Stomach smooth muscle (tissue), 2 donors: ENCODE data around the gene INF2.
"Not testable (repeated sequence)": the region's sequence is repeated elsewhere in the genome, so short reads cannot be mapped to it uniquely, and the experiment has no call there.

Experiments used
- H3K27ac ChIP-seq: one replicate; pipeline ENCODE4 v1.7.0; 2013; ENCODE audit warnings: mild to moderate bottlenecking, low read length, inconsistent platforms
- H3K27me3 ChIP-seq, 2 donors: one replicate each; pipeline ENCODE4 v1.7.0; 2013; ENCODE audit warnings: low read length in 2 of 2; ENCODE audit not compliant: insufficient read depth in 2 of 2, control insufficient read depth in 1 of 2
- H3K36me3 ChIP-seq, 2 donors: one replicate each; pipeline ENCODE4 v1.7.0; 2013; ENCODE audit warnings: low read length in 2 of 2; ENCODE audit not compliant: control insufficient read depth in 2 of 2, insufficient read depth in 2 of 2
- H3K4me1 ChIP-seq: one replicate; pipeline ENCODE4 v1.7.0; 2013; ENCODE audit warnings: low read length; ENCODE audit not compliant: control insufficient read depth, insufficient read depth
- H3K4me3 ChIP-seq, 2 donors: one replicate each; pipeline ENCODE4 v1.7.0; 2013; ENCODE audit warnings: low read length in 2 of 2
- H3K9ac ChIP-seq, 2 donors: one replicate each; pipeline ENCODE4 v1.7.0; 2013; ENCODE audit warnings: low read length in 2 of 2, mild to moderate bottlenecking in 1 of 2
- H3K9me3 ChIP-seq, 2 donors: one replicate each; pipeline ENCODE4 v1.7.0; 2013; ENCODE audit warnings: low read length in 2 of 2; ENCODE audit not compliant: control insufficient read depth in 2 of 2
- donor health status: healthy.
- donor health status: Pancreatic carcinoma.

The INF2 gene

DNA sequence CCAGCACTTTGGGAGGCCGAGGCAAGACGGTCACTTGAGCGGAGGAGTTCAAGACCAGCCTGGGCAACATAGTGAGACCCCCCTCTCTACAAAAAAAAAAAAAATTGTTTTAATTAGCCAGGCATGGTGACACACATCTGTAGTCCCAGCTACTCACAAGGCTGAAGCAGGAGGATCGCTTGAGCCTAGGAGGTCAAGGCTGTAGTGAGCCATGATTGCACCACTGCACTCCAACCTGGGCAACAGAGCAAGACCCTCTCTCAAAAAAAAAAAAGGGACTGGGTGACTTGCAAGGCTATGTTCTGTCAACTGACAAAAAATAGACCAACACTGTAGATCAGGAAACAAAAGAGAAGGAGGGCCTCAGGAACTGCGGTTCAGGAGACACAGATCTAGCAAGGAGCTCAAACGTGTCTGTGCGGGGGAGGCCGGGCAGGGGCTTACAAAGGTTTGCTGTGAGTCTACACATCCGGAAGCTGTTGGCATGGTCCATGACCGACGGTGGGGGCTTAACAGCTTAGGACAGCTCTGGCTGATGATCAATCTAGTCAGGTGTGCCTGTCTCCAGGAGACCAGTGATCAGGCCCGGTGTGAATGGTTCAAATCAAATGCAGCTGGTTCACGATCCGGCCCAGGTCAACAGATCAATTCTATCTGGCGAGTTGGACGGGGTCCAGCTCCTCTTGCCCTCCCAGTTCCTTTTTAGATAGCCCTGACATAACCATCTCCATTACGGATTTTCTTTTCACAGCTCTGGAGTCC is 31.7 kb upstream of the INF2 start:
- Histone ChIP-seq H3K4me1 (no peaks in the 10 kb centered on the region), H3K4me3 (no peak overlapping the region), H3K9me3 (peaks cover 0 to 9% of the 10 kb centered on the region in 2 donors), H3K27me3 (peaks cover 8 to 15% of the 10 kb centered on the region in 2 donors), H3K36me3 (no peaks in the 10 kb centered on the region), H3K27ac (no peak overlapping the region), H3K9ac (no peak overlapping the region)

- no peak overlapping the region for H3K4me3 ChIP-seq
- H3K36me3 ChIP-seq = no peaks in the 10 kb centered on the region
- no peak overlapping the region for H3K27ac ChIP-seq
- peaks cover 0 to 5% of the 10 kb centered on the region in 2 donors for H3K9me3 ChIP-seq
- H3K9ac ChIP-seq = no peak overlapping the region
- peaks cover 8 to 15% of the 10 kb centered on the region in 2 donors for H3K27me3 ChIP-seq
- no peaks in the 10 kb centered on the region for H3K4me1 ChIP-seq
Measured at GRCh38 chr14:104658325-104658712, 31.1 kb upstream of the INF2 start.

DNA sequence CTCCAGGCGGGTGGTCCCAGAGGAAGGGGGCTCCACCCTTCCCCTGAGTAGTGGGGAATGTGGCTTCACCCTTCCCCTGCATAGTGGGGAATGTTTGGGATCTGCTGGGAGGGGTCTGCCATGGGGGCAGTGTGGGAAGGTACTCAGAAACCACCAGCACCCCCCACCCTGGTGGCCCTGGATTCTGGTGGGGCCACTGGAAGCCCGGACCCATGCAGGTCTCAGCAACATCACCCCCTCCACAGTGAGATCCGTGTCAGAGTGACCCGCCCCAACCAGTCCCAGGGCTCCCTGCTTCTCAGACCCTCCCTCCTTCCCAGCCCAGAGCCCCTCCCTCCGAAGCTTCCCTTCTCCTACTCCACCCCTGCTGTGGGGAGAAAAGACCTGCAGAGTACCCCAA is 30.3 kb upstream of the INF2 start:
- Histone ChIP-seq H3K27me3 (peaks cover 8 to 15% of the 10 kb centered on the region in 2 donors), H3K4me3 (no peak overlapping the region), H3K27ac (no peak overlapping the region), H3K4me1 (no peaks in the 10 kb centered on the region), H3K9me3 (peaks cover 0 to 5% of the 10 kb centered on the region in 2 donors), H3K9ac (no peak overlapping the region), H3K36me3 (no peaks in the 10 kb centered on the region)

DNA sequence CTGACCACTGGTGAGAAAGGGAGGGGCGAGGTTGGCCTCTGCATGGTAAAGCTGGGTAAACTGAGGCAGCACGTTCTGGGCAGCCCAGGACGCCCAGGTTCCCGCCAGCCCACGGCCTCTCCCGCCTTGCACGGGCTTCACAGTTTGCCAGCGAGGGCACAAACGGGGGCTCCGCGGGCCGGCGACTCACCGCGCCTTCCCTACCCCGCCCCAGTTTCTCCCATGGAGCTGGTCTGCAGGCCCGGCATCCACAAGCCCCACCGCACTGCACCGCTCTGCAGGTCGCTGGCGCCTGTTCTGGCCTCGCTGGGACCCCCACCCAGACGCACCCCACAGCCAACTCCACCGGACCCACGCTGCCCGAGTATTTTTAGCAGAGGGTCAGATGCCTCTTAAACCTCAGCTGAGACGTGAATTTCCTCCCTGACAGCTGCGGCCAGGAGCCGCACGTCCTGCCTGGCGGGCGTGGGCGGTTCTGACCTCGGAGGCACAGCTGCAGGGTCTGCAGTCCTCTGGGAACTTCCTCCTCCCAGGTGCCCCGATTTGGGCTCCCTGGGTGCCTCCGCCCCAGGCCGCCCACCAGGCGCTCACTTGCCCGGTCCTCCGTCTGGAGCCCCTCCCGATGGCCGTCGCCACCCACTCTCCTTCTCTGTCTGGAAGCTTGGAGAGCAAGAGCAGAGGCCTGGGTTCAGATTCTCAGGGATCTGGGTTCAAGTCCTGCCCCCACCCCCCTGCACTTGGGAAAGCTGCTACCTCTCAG is 29.5 kb upstream of the INF2 start:
- H3K4me3 ChIP-seq = no peak overlapping the region
- no peak overlapping the region for H3K9ac ChIP-seq
- peaks cover 8 to 15% of the 10 kb centered on the region in 2 donors for H3K27me3 ChIP-seq
- peaks cover 0 to 5% of the 10 kb centered on the region in 2 donors for H3K9me3 ChIP-seq
- no peaks in the 10 kb centered on the region for H3K36me3 ChIP-seq
- no peaks in the 10 kb centered on the region for H3K4me1 ChIP-seq
- H3K27ac ChIP-seq = no peak overlapping the region

- H3K4me1 ChIP-seq = no peaks in the 10 kb centered on the region
- H3K9me3 ChIP-seq = peaks cover 0 to 5% of the 10 kb centered on the region in 2 donors
- H3K27me3 ChIP-seq = peaks cover 11 to 18% of the 10 kb centered on the region in 2 donors
- H3K9ac ChIP-seq = no peak overlapping the region
- H3K36me3 ChIP-seq = no peaks in the 10 kb centered on the region
- no peak overlapping the region for H3K27ac ChIP-seq
- no peak overlapping the region for H3K4me3 ChIP-seq
Measured at GRCh38 chr14:104660597-104660996, 28.8 kb upstream of the INF2 start.

GRCh38 chr14:104661086-104661485 is 28.3 kb upstream of the INF2 start:
- no peak overlapping the region for H3K9ac ChIP-seq
- H3K4me3 ChIP-seq = no peak overlapping the region
- H3K9me3 ChIP-seq = peaks cover 0 to 5% of the 10 kb centered on the region in 2 donors
- H3K27ac ChIP-seq = no peak overlapping the region
- H3K36me3 ChIP-seq = no peaks in the 10 kb centered on the region
- no peaks in the 10 kb centered on the region for H3K4me1 ChIP-seq
- H3K27me3 ChIP-seq = peaks cover 11 to 21% of the 10 kb centered on the region in 2 donors

GRCh38 chr14:104661528-104662157 is 27.8 kb upstream of the INF2 start:
- H3K27ac ChIP-seq, H3K9me3 ChIP-seq, H3K4me1 ChIP-seq, H3K9ac ChIP-seq, H3K36me3 ChIP-seq, H3K4me3 ChIP-seq: not testable (repeated sequence)
- H3K27me3 ChIP-seq = peaks cover 11 to 22% of the 10 kb centered on the region in 2 donors

DNA sequence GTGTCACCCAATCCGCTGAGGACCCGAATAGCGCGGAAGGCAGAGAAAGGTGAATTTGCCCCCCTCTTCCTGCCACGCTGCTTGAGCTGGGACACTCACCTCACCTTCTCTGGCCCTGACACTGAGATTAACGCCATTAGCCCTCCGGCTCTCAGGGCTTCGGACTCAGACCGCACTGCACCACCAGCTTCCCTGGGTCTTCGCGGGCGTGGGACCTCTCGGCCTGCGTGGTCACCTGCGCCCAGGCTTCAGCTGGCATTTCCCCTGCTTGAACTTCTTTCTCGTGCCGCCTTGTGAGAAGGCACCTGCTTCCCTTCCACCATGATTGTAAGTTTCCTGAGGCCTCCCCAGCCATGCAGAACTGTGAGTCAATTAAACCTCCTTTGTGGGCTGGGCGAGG is 26.9 kb upstream of the INF2 start:
- H3K9me3 ChIP-seq, H3K4me1 ChIP-seq, H3K4me3 ChIP-seq, H3K36me3 ChIP-seq, H3K27ac ChIP-seq, H3K9ac ChIP-seq: not testable (repeated sequence)
- peaks cover 11 to 22% of the 10 kb centered on the region in 2 donors for H3K27me3 ChIP-seq

GRCh38 chr14:104664107-104664506 is 25.3 kb upstream of the INF2 start:
- H3K9me3 ChIP-seq = peaks cover 0 to 5% of the 10 kb centered on the region in 2 donors
- H3K9ac ChIP-seq = no peak overlapping the region
- H3K27ac ChIP-seq = no peak overlapping the region
- H3K4me3 ChIP-seq = no peak overlapping the region
- peaks cover 11 to 22% of the 10 kb centered on the region in 2 donors for H3K27me3 ChIP-seq
- no peaks in the 10 kb centered on the region for H3K4me1 ChIP-seq
- no peaks in the 10 kb centered on the region for H3K36me3 ChIP-seq

DNA sequence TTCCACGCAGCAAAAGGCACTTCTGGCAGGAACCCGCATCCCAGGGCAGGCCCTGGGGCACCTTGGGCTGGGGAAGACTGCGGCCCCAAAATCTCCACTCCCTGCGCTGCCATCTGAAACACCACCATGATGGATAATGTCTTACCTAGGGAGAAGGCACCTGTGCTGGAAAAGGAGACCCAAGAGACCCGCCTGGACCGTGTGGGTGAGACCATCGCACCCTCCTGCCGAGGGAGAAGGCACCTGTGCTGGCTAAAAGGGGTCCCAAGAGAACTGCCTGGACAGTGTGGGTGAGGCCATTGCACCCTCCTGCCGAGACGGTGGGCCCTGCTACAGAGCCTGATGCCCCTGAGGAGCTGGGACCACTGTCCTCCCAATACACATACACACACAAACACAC is 24.8 kb upstream of the INF2 start:
- H3K9me3 ChIP-seq = peaks cover 0 to 5% of the 10 kb centered on the region in 2 donors
- H3K9ac ChIP-seq = no peak overlapping the region
- no peaks in the 10 kb centered on the region for H3K4me1 ChIP-seq
- no peak overlapping the region for H3K4me3 ChIP-seq
- no peaks in the 10 kb centered on the region for H3K36me3 ChIP-seq
- no peak overlapping the region for H3K27ac ChIP-seq
- H3K27me3 ChIP-seq = peaks cover 10 to 19% of the 10 kb centered on the region in 2 donors
